HepG2 (cell line): ENCODE data around the gene POFUT1. TPM values are rescaled to one million over a fixed set of nuclear protein-coding genes. Genes with fewer than 3 reads are reported as not detected.
A peak's percentile ranks its signal among the peaks of the same experiment; 100 is the strongest.

Experiments
- CHCHD3 ChIP-seq: sonication (generic); formaldehyde crosslinking; IDR thresholded peaks from 2 replicates; pipeline ENCODE4 v1.8.0; 2022; ENCODE audit warnings: mild to moderate bottlenecking, missing genetic modification reagents, moderate library complexity
- CTCF ChIP-seq: sonication (generic); formaldehyde crosslinking; IDR thresholded peaks from 2 replicates; pipeline ENCODE4 v1.5.0; 2020; ENCODE audit warnings: mild to moderate bottlenecking, missing genetic modification reagents, moderate library complexity
- EHMT2 ChIP-seq: fragments of 200-600 bp; sonication (generic); IDR thresholded peaks from 2 replicates; pipeline ENCODE4 v1.7.0; 2017; ENCODE audit warnings: antibody characterized with exemption, low read depth, low read length, borderline replicate concordance
- GATAD2A ChIP-seq: IDR thresholded peaks from 2 replicates; pipeline ENCODE4 v1.6.1; 2016
- JUND ChIP-seq: sonication (generic); formaldehyde crosslinking; IDR thresholded peaks from 2 replicates; pipeline ENCODE4 v1.8.0; 2022; ENCODE audit warnings: mild to moderate bottlenecking, missing genetic modification reagents
- KDM2A ChIP-seq: sonication (generic); formaldehyde crosslinking; IDR thresholded peaks from 2 replicates; pipeline ENCODE4 v1.4.0; 2020; ENCODE audit warnings: low read depth, missing genetic modification reagents, borderline replicate concordance
- LBX2 ChIP-seq: sonication (generic); formaldehyde crosslinking; IDR thresholded peaks from 2 replicates; pipeline ENCODE4 v1.5.0; 2020; ENCODE audit warnings: missing genetic modification reagents, mild to moderate bottlenecking, borderline replicate concordance
- MED13 ChIP-seq: sonication (generic); formaldehyde crosslinking; IDR thresholded peaks from 2 replicates; pipeline ENCODE4 v1.5.0; 2020; ENCODE audit warnings: missing genetic modification reagents
- MTERF4 ChIP-seq: sonication (generic); formaldehyde crosslinking; IDR thresholded peaks from 2 replicates; pipeline ENCODE4 v1.8.0; 2023; ENCODE audit warnings: mild to moderate bottlenecking, missing genetic modification reagents
- NCOA5 ChIP-seq: sonication (generic); formaldehyde crosslinking; IDR thresholded peaks from 2 replicates; pipeline ENCODE4 v1.4.0; 2020; ENCODE audit warnings: missing genetic modification reagents
- RXRB ChIP-seq: IDR thresholded peaks from 2 replicates; pipeline ENCODE4 v1.6.1; 2016; ENCODE audit warnings: borderline replicate concordance, missing genetic modification reagents, missing compliant biosample characterization
- SAFB2 ChIP-seq: sonication (generic); formaldehyde crosslinking; IDR thresholded peaks from 2 replicates; pipeline ENCODE4 v1.5.1; 2020; ENCODE audit warnings: missing genetic modification reagents, low read depth, mild to moderate bottlenecking, borderline replicate concordance
- SP1 ChIP-seq, 2 experiments: fragments of 450-650 bp in 1 of 2; sonication (generic) in 1 of 2; formaldehyde crosslinking in 1 of 2; IDR thresholded peaks; 2 replicates each; pipeline versions ENCODE4 v1.4.0 to v1.6.1; 2016 to 2020; ENCODE audit warnings: missing genetic modification reagents in 1 of 2
- SRSF4 ChIP-seq: fragments of 200-400 bp; formaldehyde crosslinking; IDR thresholded peaks from one replicate; pipeline ENCODE4 v1.6.1; 2018; ENCODE audit warnings: mild to moderate bottlenecking, low read depth, low read length, moderate library complexity; ENCODE audit not compliant: poor library complexity, severe bottlenecking
- STAT5B ChIP-seq: sonication (generic); formaldehyde crosslinking; IDR thresholded peaks from 2 replicates; pipeline ENCODE4 v1.4.0; 2020; ENCODE audit warnings: missing genetic modification reagents
- TGIF2 ChIP-seq: IDR thresholded peaks from 2 replicates; pipeline ENCODE4 v1.6.1; 2016; ENCODE audit warnings: control low read depth, missing compliant biosample characterization
- ZBTB1 ChIP-seq: sonication (generic); formaldehyde crosslinking; IDR thresholded peaks from 2 replicates; pipeline ENCODE4 v1.4.0; 2020; ENCODE audit warnings: missing genetic modification reagents, borderline replicate concordance
- ZBTB37 ChIP-seq: sonication (generic); formaldehyde crosslinking; IDR thresholded peaks from 2 replicates; pipeline ENCODE4 v1.4.0; 2020; ENCODE audit warnings: mild to moderate bottlenecking, missing genetic modification reagents
- ZFP37 ChIP-seq: sonication (generic); formaldehyde crosslinking; IDR thresholded peaks from 2 replicates; pipeline ENCODE4 v1.4.0; 2020; ENCODE audit warnings: missing genetic modification reagents, borderline replicate concordance
- ZNF230 ChIP-seq: sonication (generic); formaldehyde crosslinking; IDR thresholded peaks from 2 replicates; pipeline ENCODE4 v1.4.0; 2020; ENCODE audit warnings: mild to moderate bottlenecking, missing genetic modification reagents
- ZSCAN25 ChIP-seq: sonication (generic); formaldehyde crosslinking; IDR thresholded peaks from 2 replicates; pipeline ENCODE4 v1.8.0; 2022; ENCODE audit warnings: mild to moderate bottlenecking, missing genetic modification reagents
- polyA plus RNA-seq, 8 experiments: library from polyadenylated mRNA; depleted of rRNA in 3 of 8; stranded (reverse) in 7 of 8; unstranded in 1 of 8; fragments of >200 nt; fragmentation: Illumina TruSeq in 4 of 8; extraction: Trizol in 4 of 8; gene quantifications; 2 replicates each; pipeline versions ENCODE4 v1.2.1 to v1.2.3, GENCODE V29; 2011 to 2016; ENCODE audit warnings: low read depth in 4 of 8, missing spikeins in 1 of 8, mixed read lengths in 1 of 8; ENCODE audit not compliant: insufficient read depth in 1 of 8
- total RNA-seq, 5 experiments: library from RNA; depleted of rRNA; stranded (reverse); fragments of >200 nt; fragmentation: Illumina TruSeq; extraction: Trizol; gene quantifications; 2 replicates each; pipeline ENCODE4 v1.2.3, GENCODE V29; 2016; ENCODE audit warnings: low read depth in 1 of 5
- TF ChIP-seq, protein P1 (sequence below): sonication (generic); formaldehyde crosslinking; conservative IDR thresholded peaks from 2 replicates; pipeline ENCODE4 v1.8.0; 2022; ENCODE audit warnings: mild to moderate bottlenecking, moderate library complexity, missing genetic modification reagents

Gene POFUT1
- total and polyA plus RNA-seq, 2 of the 13 experiments (the other 11 are each of a cell fraction or from before 2014, with no cell fraction given): 35.5 to 58.3 TPM

DNA sequence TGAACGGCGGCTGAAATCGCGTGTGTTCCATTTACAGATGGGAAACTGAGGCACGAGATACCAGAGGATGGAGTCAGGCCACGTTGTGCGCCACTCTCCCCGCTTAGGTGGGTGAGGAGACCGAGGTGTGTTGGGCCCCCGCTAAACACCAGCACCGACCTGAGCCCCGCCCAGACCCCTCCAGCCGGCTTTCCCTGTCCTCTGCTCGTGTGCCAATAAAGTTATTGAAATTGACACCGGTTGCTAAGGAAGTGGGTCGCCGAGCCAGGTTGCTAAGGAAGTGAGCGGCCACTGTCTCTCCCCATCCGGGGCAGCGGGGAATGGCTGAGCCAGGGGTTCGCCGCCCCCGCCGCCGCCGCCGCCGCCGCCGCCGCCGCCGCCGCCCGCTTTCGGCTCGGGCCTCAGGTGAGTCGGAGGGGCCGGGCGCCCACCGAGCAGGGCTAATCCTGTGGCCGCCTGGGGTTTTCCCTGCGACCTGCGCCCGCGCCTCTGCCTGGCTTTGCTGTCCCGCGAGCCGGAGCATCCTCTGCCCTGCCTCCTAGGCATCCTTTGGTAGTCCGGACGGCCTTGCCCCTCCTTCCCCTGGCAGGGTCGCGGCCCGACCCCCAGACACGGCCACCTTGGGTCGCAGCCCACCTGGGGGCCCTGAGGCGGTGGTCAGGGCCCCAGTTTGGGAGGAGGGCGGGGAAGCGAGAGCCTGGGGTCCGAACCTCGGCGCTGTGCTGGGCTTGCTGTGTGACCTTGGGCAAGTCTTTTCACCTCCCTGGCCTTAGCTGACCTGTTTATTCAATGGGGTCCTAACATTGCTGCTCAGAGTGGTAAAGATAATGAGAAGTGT lies 69.9 kb downstream of the POFUT1 start, which contains the start of gene KIF3B (continued):
- TF ChIP-seq, protein P1, sequence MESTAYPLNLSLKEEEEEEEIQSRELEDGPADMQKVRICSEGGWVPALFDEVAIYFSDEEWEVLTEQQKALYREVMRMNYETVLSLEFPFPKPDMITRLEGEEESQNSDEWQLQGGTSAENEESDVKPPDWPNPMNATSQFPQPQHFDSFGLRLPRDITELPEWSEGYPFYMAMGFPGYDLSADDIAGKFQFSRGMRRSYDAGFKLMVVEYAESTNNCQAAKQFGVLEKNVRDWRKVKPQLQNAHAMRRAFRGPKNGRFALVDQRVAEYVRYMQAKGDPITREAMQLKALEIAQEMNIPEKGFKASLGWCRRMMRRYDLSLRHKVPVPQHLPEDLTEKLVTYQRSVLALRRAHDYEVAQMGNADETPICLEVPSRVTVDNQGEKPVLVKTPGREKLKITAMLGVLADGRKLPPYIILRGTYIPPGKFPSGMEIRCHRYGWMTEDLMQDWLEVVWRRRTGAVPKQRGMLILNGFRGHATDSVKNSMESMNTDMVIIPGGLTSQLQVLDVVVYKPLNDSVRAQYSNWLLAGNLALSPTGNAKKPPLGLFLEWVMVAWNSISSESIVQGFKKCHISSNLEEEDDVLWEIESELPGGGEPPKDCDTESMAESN: no peak
- TF ChIP-seq ZFP37 (CRISPR knock-in tag) (0 out of 2 replicates have a peak, but pooled peaks have one; percentile 17), GATAD2A (CRISPR knock-in tag) (peak; percentile 90), ZBTB1 (no peak), ZSCAN25 (CRISPR knock-in tag) (peak; percentile 79), JUND (CRISPR knock-in tag) (no peak), SP1 (IDR thresholded peaks at IDR 0.05) (no peak), SP1 (CRISPR knock-in tag; IDR thresholded peaks at IDR 0.05) (peak; percentile 84), RXRB (CRISPR knock-in tag) (peak; percentile 79; the same call in 1 of the 2 replicates), NCOA5 (no peak), ZNF230 (CRISPR knock-in tag) (no peak), MTERF4 (CRISPR knock-in tag) (no peak), LBX2 (CRISPR knock-in tag) (no peak; the same call in 1 of the 2 replicates), STAT5B (CRISPR knock-in tag) (no peak), KDM2A (CRISPR knock-in tag) (peak; percentile 91; the same call in 1 of the 2 replicates), SRSF4 (no peak), CTCF (CRISPR knock-in tag) (peak; percentile 9), CHCHD3 (CRISPR knock-in tag) (peak; percentile 35; the same call in 1 of the 2 replicates), TGIF2 (CRISPR knock-in tag) (peak; percentile 96), ZBTB37 (CRISPR knock-in tag) (no peak), MED13 (no peak; the same call in 1 of the 2 replicates), EHMT2 (0 out of 2 replicates have a peak, but pooled peaks have one; percentile 31), SAFB2 (CRISPR knock-in tag) (no peak; the same call in 1 of the 2 replicates)
